Activated B cell treated with CpG ODN at 0.5 μM for 24 hours (primary cell): ENCODE results near the gene FAF1. TPM values are rescaled to one million over a fixed set of nuclear protein-coding genes. Genes with fewer than 3 reads are reported as not detected.
"Not testable (repeated sequence)": the region's sequence is repeated elsewhere in the genome, so short reads cannot be mapped to it uniquely, and the experiment has no call there.

Experiments used
- ATAC-seq: fragments of 200-7000 bp; cut with Tn5 transposase; one replicate; pipeline ENCODE4 v1.10.0; 2021; ENCODE audit warnings: low read depth, mild to moderate bottlenecking, moderate library complexity
- CTCF ChIA-PET: fragments of 350-600 bp; sonication (Branson Sonifier 250); formaldehyde crosslinking; loops from one replicate; lab custom pipeline; 2021; ENCODE audit warnings: antibody characterized with exemption; lab: Charles Lee
- POLR2A ChIA-PET: fragments of 350-600 bp; sonication (Branson Sonifier 250); formaldehyde crosslinking; loops from one replicate; lab custom pipeline; 2021; ENCODE audit warnings: antibody characterized with exemption; lab: Charles Lee
- DNase-seq: peaks from one replicate; pipeline ENCODE4 v3.0.0; 2022
- H3K27ac Mint-ChIP-seq: one replicate; pipeline ENCODE4 v1.8.0; 2020; ENCODE audit warnings: mixed read lengths
- H3K27me3 Mint-ChIP-seq: one replicate; pipeline ENCODE4 v1.8.0; 2021; ENCODE audit warnings: mixed read lengths
- H3K36me3 Mint-ChIP-seq: one replicate; pipeline ENCODE4 v1.8.0; 2021; ENCODE audit warnings: low read depth, mixed read lengths
- H3K4me1 Mint-ChIP-seq: one replicate; pipeline ENCODE4 v1.8.0; 2021; ENCODE audit warnings: mixed read lengths
- H3K4me3 Mint-ChIP-seq: one replicate; pipeline ENCODE4 v1.8.0; 2020; ENCODE audit warnings: mild to moderate bottlenecking, mixed read lengths
- H3K9me3 Mint-ChIP-seq: one replicate; pipeline ENCODE4 v1.8.0; 2020; ENCODE audit warnings: mixed read lengths
- CTCF ChIP-seq: fragments of 200-600 bp; IDR thresholded peaks from one replicate; pipeline ENCODE4 v1.8.0; 2022; ENCODE audit warnings: antibody characterized with exemption, mild to moderate bottlenecking
- intact Hi-C: fragments of 100-400 bp; cut with micrococcal nuclease; formaldehyde crosslinking; loops from one replicate; pipeline ENCODE4 v1.15.1; 2024
- total RNA-seq: library from RNA; stranded (reverse); gene quantifications from 2 replicates; pipeline ENCODE4 v1.2.3, GENCODE V29; 2022

FAF1 gene
- total RNA-seq, 1 donor from 2014 or later, result 61.7 TPM

GRCh38 chr1:51000160-51000559 lies 40.1 kb upstream of the FAF1 start:
- Mint-ChIP-seq H3K27me3 (no peaks in the 10 kb centered on the region), H3K4me1 (peaks cover 17% of the 10 kb centered on the region), H3K4me3 (peak overlapping the region; percentile 45), H3K36me3 (no peaks in the 10 kb centered on the region), H3K27ac (peak overlapping the region; percentile 1), H3K9me3 (peaks cover 4% of the 10 kb centered on the region)
- intact Hi-C loops, result no loop called here
- ChIA-PET POLR2A (interaction anchor here (1.6 kb wide), 1 partner anchor 31 kb away, joined by 7 read pairs; no protein-coding TSS in a partner anchor), CTCF (no interaction called here)
- ATAC-seq (peak; percentile 65), DNase-seq (no peak)
- TF ChIP-seq CTCF, result no peak

DNA sequence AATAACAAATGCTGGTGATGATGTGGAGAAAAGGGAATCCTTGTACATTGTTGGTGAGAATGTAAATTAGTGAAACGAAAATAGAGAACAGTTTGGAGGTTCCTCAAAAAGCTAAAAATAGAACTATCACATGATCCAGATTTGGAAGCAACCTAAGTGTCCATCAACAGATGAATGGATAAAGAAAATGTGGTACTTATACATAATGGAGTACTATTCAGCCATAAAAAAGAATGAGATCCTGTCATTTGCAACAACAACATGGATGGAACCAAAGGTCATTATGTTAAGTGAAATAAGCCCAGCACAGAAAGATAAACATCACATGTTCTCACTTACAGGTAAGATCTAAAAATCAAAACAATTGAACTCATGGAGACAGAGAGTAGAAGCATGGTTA lies 39.3 kb upstream of the FAF1 start:
- H3K4me3 Mint-ChIP-seq, intact Hi-C loops, H3K36me3 Mint-ChIP-seq, H3K27me3 Mint-ChIP-seq, ATAC-seq, CTCF ChIA-PET, DNase-seq, H3K9me3 Mint-ChIP-seq, H3K27ac Mint-ChIP-seq: not testable (repeated sequence)
- H3K4me1 Mint-ChIP-seq, result peaks cover 17% of the 10 kb centered on the region
- POLR2A ChIA-PET, result interaction anchor here (0.7 kb wide), 1 partner anchor 20 kb away, joined by 3 read pairs; no protein-coding TSS in a partner anchor

GRCh38 chr1:50996083-50996482 lies 36.0 kb upstream of the FAF1 start:
- no peak overlapping the region for H3K27ac Mint-ChIP-seq
- no peak overlapping the region for H3K4me3 Mint-ChIP-seq
- DNase-seq, result no peak
- no peak for TF ChIP-seq CTCF
- no peak for ATAC-seq
- H3K27me3 Mint-ChIP-seq, result peaks cover 2% of the 10 kb centered on the region
- H3K36me3 Mint-ChIP-seq, result no peaks in the 10 kb centered on the region
- H3K9me3 Mint-ChIP-seq, result peaks cover 4% of the 10 kb centered on the region
- intact Hi-C loops, result no loop called here
- H3K4me1 Mint-ChIP-seq, result peaks cover 17% of the 10 kb centered on the region
- ChIA-PET CTCF (no interaction called here), POLR2A (no interaction called here)

GRCh38 chr1:50995651-50996050 lies 35.6 kb upstream of the FAF1 start:
- intact Hi-C loops, result no loop called here
- DNase-seq, result no peak
- Mint-ChIP-seq H3K9me3 (peaks cover 4% of the 10 kb centered on the region), H3K27ac (no peak overlapping the region), H3K36me3 (no peaks in the 10 kb centered on the region), H3K4me3 (no peak overlapping the region), H3K27me3 (peaks cover 2% of the 10 kb centered on the region), H3K4me1 (peaks cover 14% of the 10 kb centered on the region)
- ChIA-PET POLR2A (no interaction called here), CTCF (no interaction called here)
- ATAC-seq, result no peak
- TF ChIP-seq CTCF, result no peak

- ChIA-PET CTCF (no interaction called here), POLR2A (no interaction called here)
- intact Hi-C loops, result no loop called here
- Mint-ChIP-seq H3K4me3 (no peak overlapping the region), H3K36me3 (no peaks in the 10 kb centered on the region), H3K27me3 (peaks cover 2% of the 10 kb centered on the region), H3K4me1 (peaks cover 7% of the 10 kb centered on the region), H3K27ac (no peak overlapping the region), H3K9me3 (peaks cover 4% of the 10 kb centered on the region)
- no peak for ATAC-seq
- no peak for TF ChIP-seq CTCF
- no peak for DNase-seq
These were observed 34.9 kb upstream of the FAF1 start for GRCh38 chr1:50994997-50995396.

DNA sequence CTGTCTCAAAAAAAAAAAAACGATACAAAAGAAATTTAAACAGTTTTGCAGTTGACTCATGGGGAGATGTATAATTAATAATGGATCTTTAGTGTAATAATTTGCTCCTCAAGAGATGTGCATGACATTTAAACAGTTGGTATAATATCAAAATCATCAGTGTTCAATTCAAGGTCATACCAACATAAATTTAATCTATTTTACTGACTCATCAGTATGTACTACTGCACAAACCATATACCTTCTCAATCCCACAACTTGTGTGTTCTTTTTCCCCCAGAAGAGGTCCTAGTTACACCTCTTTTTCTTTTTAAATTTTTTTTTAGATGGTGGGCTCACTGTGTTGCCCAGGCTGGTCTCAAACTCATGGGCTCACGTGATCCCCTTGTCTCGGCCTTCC lies 33.6 kb upstream of the FAF1 start:
- Mint-ChIP-seq H3K9me3 (no peaks in the 10 kb centered on the region), H3K36me3 (no peaks in the 10 kb centered on the region), H3K27me3 (peaks cover 2% of the 10 kb centered on the region), H3K4me3 (no peak overlapping the region), H3K4me1 (no peaks in the 10 kb centered on the region), H3K27ac (no peak overlapping the region)
- POLR2A ChIA-PET, result no interaction called here
- CTCF ChIA-PET, result no interaction called here
- TF ChIP-seq CTCF, result no peak
- intact Hi-C loops, result no loop called here
- DNase-seq (no peak), ATAC-seq (no peak)
